SH-SY5Y (cell line): ENCODE data around the gene SCN3B.

ENCODE experiments used
- GATA2 ChIP-seq: IDR thresholded peaks from 2 replicates; pipeline ENCODE4 v1.6.1; 2011; ENCODE audit warnings: mild to moderate bottlenecking, low read depth, low read length
- GATA3 ChIP-seq: IDR thresholded peaks from 2 replicates; pipeline ENCODE4 v1.6.1; 2011; ENCODE audit warnings: low read depth, mild to moderate bottlenecking, low read length, moderate library complexity

SCN3B gene

GRCh38 chr11:123654566-123655081 is at the start of gene SCN3B:
Gene SCN3B, minus strand, starts transcription at chr11:123654624. Its CDS starts 823 bp downstream, at chr11:123653801.
- no peak for TF ChIP-seq GATA2
- TF ChIP-seq GATA3, result no peak

GRCh38 chr11:123702696-123703095 is 48.3 kb upstream of the SCN3B start:
- no peak for TF ChIP-seq GATA3
- no peak for TF ChIP-seq GATA2

- TF ChIP-seq GATA2 (no peak), GATA3 (no peak)
Measured at GRCh38 chr11:123702139-123702538, 47.7 kb upstream of the SCN3B start.

GRCh38 chr11:123700772-123701171 is 46.3 kb upstream of the SCN3B start:
- TF ChIP-seq GATA3 (no peak), GATA2 (no peak)

- TF ChIP-seq GATA2, result no peak
- no peak for TF ChIP-seq GATA3
Measured at GRCh38 chr11:123698546-123699127, 44.2 kb upstream of the SCN3B start.

GRCh38 chr11:123696183-123696582 is 41.8 kb upstream of the SCN3B start:
- TF ChIP-seq GATA3 (no peak), GATA2 (no peak)

- TF ChIP-seq GATA3 (no peak), GATA2 (no peak)
Measured at GRCh38 chr11:123695231-123695630, 40.8 kb upstream of the SCN3B start.

- TF ChIP-seq GATA3 (no peak), GATA2 (no peak)
Measured at GRCh38 chr11:123694551-123694950, 40.1 kb upstream of the SCN3B start.

- TF ChIP-seq GATA3 (no peak), GATA2 (no peak)
Measured at GRCh38 chr11:123692961-123693360, 38.5 kb upstream of the SCN3B start.

GRCh38 chr11:123690485-123690884 is 36.1 kb upstream of the SCN3B start:
- TF ChIP-seq GATA2 (no peak), GATA3 (no peak)

GRCh38 chr11:123684601-123685000 is 30.2 kb upstream of the SCN3B start:
- TF ChIP-seq GATA3, result no peak
- no peak for TF ChIP-seq GATA2

- no peak for TF ChIP-seq GATA2
- no peak for TF ChIP-seq GATA3
Measured at GRCh38 chr11:123683428-123684170, 29.2 kb upstream of the SCN3B start.

- TF ChIP-seq GATA2, result peak; percentile 99
- peak; percentile 97 for TF ChIP-seq GATA3
Measured at GRCh38 chr11:123682696-123683410, 28.4 kb upstream of the SCN3B start.

- TF ChIP-seq GATA2 (no peak), GATA3 (no peak)
Measured at GRCh38 chr11:123681030-123681429, 26.6 kb upstream of the SCN3B start.
